Body of pancreas (tissue), 4 donors: ENCODE measurements around the gene UGT1A3.

ENCODE experiments used
- POLR2A ChIP-seq, 3 donors: fragments of 450-650 bp; IDR thresholded peaks; one replicate each; pipeline ENCODE4 v1.6.1; 2016; ENCODE audit warnings: antibody characterized with exemption in 3 of 3, mild to moderate bottlenecking in 2 of 3
- TF ChIP-seq, protein P1 (sequence below), 7 experiments: fragments of 450-650 bp in 4 of 7; fragments of 200-600 bp in 3 of 7; sonication (generic) in 3 of 7; IDR thresholded peaks; one replicate each; pipeline ENCODE4 v1.5.1; 2016 to 2019; ENCODE audit warnings: antibody characterized with exemption in 7 of 7

DNA sequence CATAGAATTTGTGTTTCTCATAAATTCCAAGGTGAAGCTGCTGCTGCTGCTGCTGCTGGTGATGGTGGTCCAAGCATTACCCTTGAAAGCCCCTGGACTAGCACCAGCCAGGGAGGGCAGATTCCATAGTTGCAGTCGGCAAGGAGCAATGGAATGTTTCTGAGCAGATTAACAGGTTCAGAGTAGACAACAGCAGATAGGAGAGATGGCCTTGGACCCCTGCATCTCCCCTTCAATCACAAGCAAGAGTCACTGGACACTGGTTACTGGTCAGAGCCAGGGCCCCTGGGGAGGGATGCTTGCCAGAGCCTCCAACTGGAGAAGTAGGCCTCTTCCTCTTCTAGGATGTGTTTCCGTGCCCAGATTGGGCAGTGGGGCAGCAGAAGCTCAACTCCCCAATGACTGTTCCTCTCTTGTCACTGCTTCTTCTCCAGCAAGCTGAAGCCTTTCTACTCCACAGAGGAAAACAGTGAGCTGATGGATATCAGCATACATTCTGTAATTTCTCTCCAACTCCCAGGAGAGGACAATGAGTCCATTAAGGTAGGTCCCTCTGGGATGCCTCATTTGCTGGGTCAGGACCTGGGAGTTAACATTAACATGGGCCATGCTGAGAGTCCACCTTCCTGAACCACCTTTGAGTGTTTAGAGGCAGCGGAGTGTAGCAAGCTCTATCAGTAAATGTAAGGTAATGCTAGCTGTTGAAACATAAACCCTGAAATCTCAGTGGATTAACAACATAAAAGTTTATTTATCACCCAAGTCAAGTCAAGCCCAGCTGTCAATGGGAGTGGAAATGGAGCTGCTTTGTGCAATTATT, 84.6 kb downstream of the UGT1A3 start:
- TF ChIP-seq POLR2A (IDR thresholded peaks at IDR 0.05), result no peak
- TF ChIP-seq, protein P1, sequence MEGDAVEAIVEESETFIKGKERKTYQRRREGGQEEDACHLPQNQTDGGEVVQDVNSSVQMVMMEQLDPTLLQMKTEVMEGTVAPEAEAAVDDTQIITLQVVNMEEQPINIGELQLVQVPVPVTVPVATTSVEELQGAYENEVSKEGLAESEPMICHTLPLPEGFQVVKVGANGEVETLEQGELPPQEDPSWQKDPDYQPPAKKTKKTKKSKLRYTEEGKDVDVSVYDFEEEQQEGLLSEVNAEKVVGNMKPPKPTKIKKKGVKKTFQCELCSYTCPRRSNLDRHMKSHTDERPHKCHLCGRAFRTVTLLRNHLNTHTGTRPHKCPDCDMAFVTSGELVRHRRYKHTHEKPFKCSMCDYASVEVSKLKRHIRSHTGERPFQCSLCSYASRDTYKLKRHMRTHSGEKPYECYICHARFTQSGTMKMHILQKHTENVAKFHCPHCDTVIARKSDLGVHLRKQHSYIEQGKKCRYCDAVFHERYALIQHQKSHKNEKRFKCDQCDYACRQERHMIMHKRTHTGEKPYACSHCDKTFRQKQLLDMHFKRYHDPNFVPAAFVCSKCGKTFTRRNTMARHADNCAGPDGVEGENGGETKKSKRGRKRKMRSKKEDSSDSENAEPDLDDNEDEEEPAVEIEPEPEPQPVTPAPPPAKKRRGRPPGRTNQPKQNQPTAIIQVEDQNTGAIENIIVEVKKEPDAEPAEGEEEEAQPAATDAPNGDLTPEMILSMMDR (IDR thresholded peaks at IDR 0.05), result no peak
